SU-DHL-6 (cell line): ENCODE data around the gene LGALS16.
"Not testable (repeated sequence)": the region's sequence is repeated elsewhere in the genome, so short reads cannot be mapped to it uniquely, and the experiment has no call there.

Experiments
- H2AFZ ChIP-seq: fragments of 200-600 bp; sonication (generic); 2 replicates; pipeline ENCODE4 v1.6.1; 2014; ENCODE audit warnings: low read depth, mild to moderate bottlenecking, moderate library complexity, mixed read lengths, antibody characterized with exemption, low read length; ENCODE audit not compliant: severe bottlenecking
- H3F3A ChIP-seq: fragments of 200-600 bp; shearing (Covaris generic); 2 replicates; pipeline ENCODE4 v1.6.0; 2016; ENCODE audit warnings: antibody characterized with exemption, mild to moderate bottlenecking; ENCODE audit not compliant: insufficient read depth
- H3K27ac ChIP-seq: fragments of 200-600 bp; sonication (generic); 2 replicates; pipeline ENCODE4 v1.5.1; 2016; ENCODE audit warnings: low read depth, mild to moderate bottlenecking, low read length, moderate library complexity, mixed read lengths
- H3K27me3 ChIP-seq: fragments of 200-600 bp; sonication (generic), shearing (Covaris generic); 2 replicates; pipeline ENCODE4 v1.6.0; 2014; ENCODE audit warnings: mild to moderate bottlenecking, low read length
- H3K36me3 ChIP-seq: fragments of 200-600 bp; sonication (generic); 2 replicates; pipeline ENCODE4 v1.6.1; 2014; ENCODE audit warnings: mild to moderate bottlenecking, low read length, mixed read lengths
- H3K4me2 ChIP-seq: fragments of 300-600, 200-600 bp; shearing (Covaris generic), sonication (generic); 2 replicates; pipeline ENCODE4 v1.6.0; 2014; ENCODE audit warnings: low read length, low read depth, mild to moderate bottlenecking; ENCODE audit not compliant: poor library complexity, severe bottlenecking
- H3K4me3 ChIP-seq: fragments of 200-600 bp; sonication (generic); 2 replicates; pipeline ENCODE4 v1.5.1; 2014; ENCODE audit warnings: antibody characterized with exemption, low read length, mild to moderate bottlenecking, mixed read lengths; ENCODE audit not compliant: insufficient read depth, poor library complexity, severe bottlenecking
- H3K79me2 ChIP-seq: fragments of 200-600 bp; sonication (generic); 2 replicates; pipeline ENCODE4 v1.6.1; 2014; ENCODE audit warnings: mild to moderate bottlenecking, low read length, moderate library complexity; ENCODE audit not compliant: insufficient read depth
- H3K9ac ChIP-seq: fragments of 200-600 bp; sonication (generic); 2 replicates; pipeline ENCODE4 v1.7.0; 2014; ENCODE audit warnings: mild to moderate bottlenecking, low read length
- H3K9me2 ChIP-seq: fragments of 200-600 bp; sonication (generic); replicated peaks from 2 replicates; pipeline ENCODE4 v1.6.1; 2014; ENCODE audit warnings: low read length; ENCODE audit not compliant: insufficient read depth
- H3K9me3 ChIP-seq: fragments of 200-600 bp; sonication (generic); 2 replicates; pipeline ENCODE4 v1.6.1; 2014; ENCODE audit warnings: low read length, mixed read lengths; ENCODE audit not compliant: insufficient read depth
- H4K20me1 ChIP-seq: fragments of 200-600 bp; sonication (generic); 2 replicates; pipeline ENCODE4 v1.6.1; 2014; ENCODE audit warnings: low read depth, mild to moderate bottlenecking, antibody characterized with exemption, low read length, moderate library complexity, mixed read lengths
- CTCF ChIP-seq: fragments of 200-600 bp; sonication (generic); IDR thresholded peaks from one replicate; pipeline ENCODE4 v1.5.1; 2017; ENCODE audit warnings: antibody characterized with exemption, mild to moderate bottlenecking, low read length, moderate library complexity; ENCODE audit not compliant: insufficient read depth, poor library complexity, severe bottlenecking
- EZH2phosphoT487 ChIP-seq: fragments of 200-600 bp; sonication (generic), shearing (Covaris generic); conservative IDR thresholded peaks from 2 replicates; pipeline ENCODE4 v1.6.1; 2018; ENCODE audit warnings: mild to moderate bottlenecking, antibody characterized with exemption, low read length, moderate library complexity, mixed read lengths

The LGALS16 gene

DNA sequence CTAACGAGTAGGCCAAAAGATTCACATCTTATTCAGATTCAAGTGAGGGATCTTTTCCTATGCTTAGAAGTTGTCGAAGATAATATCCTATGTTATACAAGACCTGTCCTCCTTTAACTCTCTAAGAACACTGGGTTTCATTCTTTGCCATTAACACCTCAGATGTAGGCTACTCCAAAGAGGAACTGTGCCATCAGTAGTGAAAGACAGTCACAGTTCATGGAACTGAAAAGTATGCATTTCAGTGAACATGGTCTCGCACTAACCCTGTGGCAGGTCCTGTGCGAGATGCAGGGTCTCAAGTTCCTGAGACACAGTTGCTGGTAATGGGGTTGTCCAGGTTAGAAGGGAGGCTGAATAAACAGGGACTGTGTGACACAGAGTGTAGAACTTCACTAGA, 4.1 kb downstream of the LGALS16 start:
- no peak overlapping the region for H3K4me2 ChIP-seq
- no peak overlapping the region for H2AFZ ChIP-seq
- H3K36me3 ChIP-seq = no peaks in the 10 kb centered on the region
- no peak overlapping the region for H3K27ac ChIP-seq
- no peaks in the 10 kb centered on the region for H3K27me3 ChIP-seq
- no peaks in the 10 kb centered on the region for H3K79me2 ChIP-seq
- H4K20me1 ChIP-seq = no peaks in the 10 kb centered on the region
- no peak overlapping the region for H3K9ac ChIP-seq
- H3K9me2 ChIP-seq = no peaks in the 10 kb centered on the region
- no peaks in the 10 kb centered on the region for H3F3A ChIP-seq
- no peak overlapping the region for H3K4me3 ChIP-seq
- TF ChIP-seq EZH2phosphoT487 (no peak), CTCF (no peak)
- H3K9me3 ChIP-seq = no peaks in the 10 kb centered on the region

- no peaks in the 10 kb centered on the region for H3K27me3 ChIP-seq
- no peak overlapping the region for H3K9ac ChIP-seq
- H3F3A ChIP-seq = no peaks in the 10 kb centered on the region
- no peak overlapping the region for H3K4me3 ChIP-seq
- H2AFZ ChIP-seq = no peak overlapping the region
- H3K36me3 ChIP-seq = no peaks in the 10 kb centered on the region
- H3K27ac ChIP-seq = no peak overlapping the region
- no peaks in the 10 kb centered on the region for H3K79me2 ChIP-seq
- TF ChIP-seq EZH2phosphoT487 (no peak), CTCF (no peak)
- H3K4me2 ChIP-seq = no peak overlapping the region
- no peaks in the 10 kb centered on the region for H3K9me3 ChIP-seq
- H4K20me1 ChIP-seq = no peaks in the 10 kb centered on the region
- H3K9me2 ChIP-seq = no peaks in the 10 kb centered on the region
Measured at GRCh38 chr19:39660661-39661060, 4.9 kb downstream of the LGALS16 start.

DNA sequence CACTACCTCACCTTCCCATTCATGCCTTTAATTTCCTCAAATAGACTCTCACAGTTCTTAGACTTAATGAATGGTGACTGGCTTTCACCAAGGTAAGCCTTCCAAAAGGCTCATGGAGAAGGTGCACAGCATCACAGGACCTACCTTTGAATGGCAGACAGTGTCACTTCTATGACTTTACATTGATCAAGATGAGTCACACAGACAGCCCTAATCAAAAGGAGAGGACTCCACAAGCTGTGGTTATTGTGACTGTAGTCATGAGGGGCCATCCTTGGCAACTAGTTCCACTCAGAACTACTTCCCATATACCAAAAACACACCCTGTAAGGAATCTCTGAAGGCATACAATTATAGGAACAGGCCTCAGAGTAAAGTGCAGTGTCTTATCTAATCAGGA, 5.9 kb downstream of the LGALS16 start:
- no peaks in the 10 kb centered on the region for H3K27me3 ChIP-seq
- H3K4me3 ChIP-seq = no peak overlapping the region
- H3K4me2 ChIP-seq = no peak overlapping the region
- H3K9me3 ChIP-seq = no peaks in the 10 kb centered on the region
- no peaks in the 10 kb centered on the region for H3F3A ChIP-seq
- H3K9me2 ChIP-seq = no peaks in the 10 kb centered on the region
- no peak for TF ChIP-seq CTCF
- no peak for TF ChIP-seq EZH2phosphoT487
- no peak overlapping the region for H3K27ac ChIP-seq
- no peaks in the 10 kb centered on the region for H4K20me1 ChIP-seq
- H2AFZ ChIP-seq = no peak overlapping the region
- no peak overlapping the region for H3K9ac ChIP-seq
- no peaks in the 10 kb centered on the region for H3K79me2 ChIP-seq
- H3K36me3 ChIP-seq = no peaks in the 10 kb centered on the region

- H2AFZ ChIP-seq, H3K9me2 ChIP-seq, H3K27me3 ChIP-seq, H3K79me2 ChIP-seq, H3K9ac ChIP-seq, H3K4me2 ChIP-seq, H3K27ac ChIP-seq, H3K4me3 ChIP-seq, H3F3A ChIP-seq, H3K9me3 ChIP-seq, H3K36me3 ChIP-seq, H4K20me1 ChIP-seq: not testable (repeated sequence)
Measured at GRCh38 chr19:39669860-39670259, 14.1 kb downstream of the LGALS16 start.
